Stimulated activated naive CD4-positive, alpha-beta T cell treated with Interleukin-2 at 50 U/mL for 16 hours (primary cell): ENCODE measurements around the gene GMPPA.

ENCODE experiments used
- DNase-seq: peaks from one replicate; lab custom pipeline; 2025; lab: John Stamatoyannopoulos, UW

Gene GMPPA

DNA sequence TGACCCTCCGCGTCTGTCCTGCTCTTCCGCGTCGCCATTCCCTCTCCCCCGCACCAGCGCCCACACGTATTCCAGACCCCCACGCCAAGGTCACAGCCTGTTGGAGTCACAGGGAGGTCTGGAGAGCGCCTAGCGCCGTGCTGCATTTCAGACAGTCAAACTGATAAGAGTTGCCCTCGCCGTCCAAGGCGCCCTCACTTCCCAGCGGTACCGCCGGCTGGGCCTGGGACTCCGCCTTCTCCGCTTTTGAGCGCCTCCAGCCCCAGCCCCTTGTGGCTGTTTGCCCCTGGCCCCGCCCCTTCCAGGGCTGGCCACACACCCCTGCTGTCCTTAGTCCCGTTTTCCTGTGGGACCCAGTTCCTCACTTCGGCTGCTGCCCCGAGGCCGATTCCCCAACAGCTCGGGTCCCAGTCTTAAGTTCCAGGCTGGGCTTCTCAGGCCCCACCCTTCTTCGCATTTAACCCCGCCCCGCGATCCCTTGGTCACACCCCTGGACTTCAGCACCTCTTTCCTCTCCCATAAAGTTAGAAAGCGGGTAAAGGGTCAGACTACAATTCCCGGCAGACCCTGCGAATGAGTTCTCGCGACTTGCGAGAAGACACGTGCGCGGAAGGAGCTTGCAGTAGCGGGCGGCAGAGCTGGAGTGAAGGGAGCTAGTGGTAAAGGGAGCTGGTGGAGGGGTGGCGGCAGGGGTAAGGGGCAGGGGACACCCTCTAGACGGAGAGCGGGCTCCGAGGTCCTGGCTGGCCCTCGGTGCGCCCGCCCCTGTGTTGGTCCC is at the start of gene GMPPA:
Gene GMPPA, plus strand, starts transcription at position 612 of the 778 bp plus-strand sequence. CDS start 1,085 bp downstream, outside the sequence.
- peak; percentile 94 for DNase-seq

DNA sequence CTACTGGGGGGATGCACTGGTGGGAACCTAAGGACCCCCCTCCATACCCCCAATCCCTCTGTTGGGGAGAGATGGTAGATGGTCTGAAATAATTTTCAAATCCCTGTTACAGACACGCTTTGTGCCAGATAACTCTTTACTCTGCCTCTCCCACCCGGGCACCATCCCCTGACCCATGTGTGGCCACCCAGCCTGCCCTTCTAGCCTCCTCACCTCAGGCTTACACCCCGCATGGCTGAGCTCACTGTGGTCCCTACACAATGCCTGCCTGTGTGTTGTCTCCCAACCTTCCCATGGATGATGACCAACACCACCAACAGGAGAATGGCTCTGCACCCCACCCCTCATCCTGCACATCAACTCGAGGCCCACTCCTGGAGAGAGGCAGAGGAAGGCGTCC is 49.1 kb upstream of the GMPPA start:
- DNase-seq: no peak

DNA sequence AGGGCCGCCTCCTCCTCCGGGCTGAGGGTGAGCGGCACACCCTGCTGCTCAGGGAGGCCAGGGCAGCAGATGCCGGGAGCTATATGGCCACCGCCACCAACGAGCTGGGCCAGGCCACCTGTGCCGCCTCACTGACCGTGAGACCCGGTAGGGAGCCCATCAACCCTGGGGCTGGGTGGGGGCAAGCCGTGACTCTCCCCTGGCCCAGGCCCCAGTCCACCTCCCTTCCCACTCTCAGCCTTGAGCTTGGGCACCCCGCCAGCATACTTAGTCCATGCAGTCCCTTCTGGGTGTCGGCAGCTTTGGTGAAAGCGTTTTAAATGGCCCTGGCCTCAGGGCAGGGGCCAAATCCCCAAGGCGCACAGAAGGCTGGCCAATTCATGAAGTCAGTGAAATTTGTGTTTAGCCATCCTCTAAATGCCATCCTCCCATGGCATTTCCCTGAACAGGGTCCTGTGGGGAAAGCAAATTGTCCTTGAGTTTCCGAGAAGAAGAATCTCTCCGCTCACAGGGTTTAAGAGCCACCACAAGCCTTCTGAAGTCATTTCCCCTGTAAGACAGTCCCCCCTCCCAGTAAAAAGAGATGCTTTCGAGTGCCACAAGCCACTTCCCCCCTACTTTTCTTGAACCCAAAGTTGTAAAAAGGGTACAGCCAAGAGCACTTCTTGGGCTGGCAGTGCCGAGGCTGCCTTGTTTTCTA is 46.9 kb upstream of the GMPPA start:
- no peak for DNase-seq

DNA sequence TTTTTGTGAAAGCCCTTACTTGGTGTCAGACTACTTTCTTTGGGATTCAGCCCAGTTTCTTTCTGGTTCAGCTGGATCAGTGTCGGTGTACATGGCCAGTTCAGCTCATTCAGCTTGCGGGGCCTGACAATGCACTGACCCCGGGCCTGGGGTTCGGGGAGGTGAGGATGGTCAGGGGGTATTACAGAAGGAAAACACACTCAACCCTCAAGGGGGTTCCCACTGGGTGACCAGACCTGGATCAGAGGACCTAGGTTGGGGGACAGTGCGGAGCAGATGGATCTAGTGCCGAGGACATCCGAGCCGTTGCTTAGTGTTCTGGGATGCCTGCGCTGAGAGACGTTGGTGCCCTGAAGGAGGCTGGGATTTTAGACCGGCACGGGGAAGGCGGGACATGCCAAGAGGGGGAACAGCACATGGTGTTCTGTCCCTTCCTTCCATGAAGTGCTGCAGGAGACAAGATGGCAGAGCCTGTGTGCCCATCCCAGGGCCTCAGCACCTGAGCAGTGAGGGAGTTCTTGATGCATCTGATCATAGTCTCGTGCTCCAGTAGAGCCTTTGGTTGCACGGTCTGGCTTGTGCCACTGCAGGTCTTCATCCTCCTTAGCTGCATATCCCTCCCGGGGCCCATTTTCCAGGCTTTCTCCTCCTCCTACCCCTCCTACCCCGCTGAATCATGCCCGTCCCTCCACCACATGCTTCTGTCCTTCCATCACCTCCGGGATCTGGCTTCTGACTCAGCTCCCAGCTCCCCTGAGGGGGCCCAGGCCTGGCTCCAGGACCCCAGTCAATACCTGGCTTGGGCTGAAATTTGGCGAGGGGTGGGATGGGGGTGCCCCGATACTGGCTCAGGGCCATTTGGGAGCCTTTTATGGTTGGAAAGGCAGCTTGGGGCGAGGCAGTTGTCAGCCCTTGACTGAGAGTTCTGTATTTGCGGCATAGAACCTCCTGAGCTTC is 46.1 kb upstream of the GMPPA start:
- no peak for DNase-seq

DNA sequence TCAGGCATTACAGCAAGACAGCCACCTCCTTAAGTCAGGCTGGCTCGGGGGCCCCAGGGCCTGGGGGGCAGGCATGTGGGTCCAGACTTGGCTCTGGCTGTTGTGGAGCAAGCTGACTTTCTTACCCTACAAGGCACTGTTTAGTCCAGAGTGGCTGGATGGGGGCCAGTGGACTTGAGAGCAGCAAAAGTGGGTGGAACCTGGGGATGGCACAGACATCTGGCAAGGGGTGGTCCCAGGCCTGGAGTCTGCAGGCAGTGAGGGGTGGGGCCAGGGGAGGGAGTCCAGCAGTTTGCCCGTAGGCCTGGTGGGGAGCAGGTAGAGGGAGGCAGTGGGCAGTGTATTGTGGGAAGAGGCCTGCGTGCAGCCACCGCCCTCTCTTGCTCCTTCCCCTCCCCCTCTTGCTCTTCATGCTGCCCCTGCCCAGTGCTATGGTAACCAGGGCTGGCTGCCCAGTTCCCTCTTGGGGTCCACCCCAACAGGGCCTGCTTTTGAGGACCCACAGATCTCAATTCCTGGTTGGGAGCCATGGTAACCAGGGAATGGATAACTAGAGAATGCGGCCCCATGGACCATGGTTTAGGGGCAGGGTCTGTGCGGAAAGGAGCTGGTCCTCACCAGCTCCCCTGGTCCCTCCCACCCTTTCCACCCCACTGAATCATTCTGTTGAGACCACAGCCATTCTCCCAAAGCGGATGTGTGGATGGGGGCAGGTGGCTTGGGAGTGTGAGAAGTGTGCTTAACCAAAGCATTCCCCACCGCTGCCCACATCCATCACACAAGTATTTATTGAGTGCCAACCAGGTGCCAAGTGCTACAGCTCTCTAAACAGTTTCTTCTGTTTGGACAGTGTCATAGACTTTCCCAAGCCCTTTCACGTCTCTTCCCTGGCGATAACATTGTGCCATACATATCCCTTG is 44.8 kb upstream of the GMPPA start:
- no peak for DNase-seq

DNA sequence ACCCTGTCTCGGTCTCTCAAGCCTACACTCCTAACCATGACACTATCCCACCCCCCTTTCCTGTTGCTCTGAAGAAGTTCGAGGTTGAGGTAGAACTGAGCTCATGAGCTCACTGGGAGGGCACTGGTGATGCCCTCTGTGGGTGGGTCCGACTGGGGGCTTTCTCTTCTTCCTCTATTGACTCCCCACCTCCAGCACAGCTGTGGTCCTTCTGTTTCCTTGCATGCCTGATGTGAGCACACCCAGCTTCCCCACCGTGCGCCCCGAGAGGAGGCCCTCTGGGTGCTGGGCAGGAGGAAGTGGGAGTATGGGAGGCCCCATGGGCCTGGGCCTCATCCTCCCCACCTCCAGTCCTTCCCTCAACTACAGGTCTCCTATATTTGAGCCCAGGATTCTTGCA is 43.1 kb upstream of the GMPPA start:
- DNase-seq: no peak

DNA sequence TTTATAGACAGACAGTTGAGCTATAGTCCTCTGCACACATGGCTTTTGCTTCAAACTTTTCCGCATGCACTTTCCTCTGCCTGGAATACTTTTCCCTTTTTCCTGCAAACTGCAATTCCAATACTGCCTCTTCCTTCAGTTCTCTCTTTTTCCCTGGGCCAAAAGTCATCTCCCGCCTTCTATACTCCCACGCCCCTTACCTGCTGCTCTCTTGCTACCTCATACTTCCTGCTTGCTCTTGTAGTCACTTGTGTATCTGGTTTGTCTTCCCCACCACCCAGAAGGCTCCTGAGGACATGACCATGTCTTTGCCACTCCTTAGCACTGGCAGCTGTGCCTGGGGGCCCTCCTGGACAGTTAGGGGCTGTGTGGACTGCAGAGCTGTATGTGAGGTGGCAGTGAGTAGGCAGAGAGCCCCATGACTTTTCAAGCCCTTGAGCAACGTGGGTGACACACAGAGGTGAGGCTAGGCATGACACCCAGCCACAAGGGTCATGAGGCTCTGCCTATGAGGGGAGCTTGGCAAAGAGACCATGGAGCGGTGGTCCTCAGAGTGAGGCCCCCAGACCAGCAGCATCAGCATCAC is 40.8 kb upstream of the GMPPA start:
- DNase-seq: no peak

DNA sequence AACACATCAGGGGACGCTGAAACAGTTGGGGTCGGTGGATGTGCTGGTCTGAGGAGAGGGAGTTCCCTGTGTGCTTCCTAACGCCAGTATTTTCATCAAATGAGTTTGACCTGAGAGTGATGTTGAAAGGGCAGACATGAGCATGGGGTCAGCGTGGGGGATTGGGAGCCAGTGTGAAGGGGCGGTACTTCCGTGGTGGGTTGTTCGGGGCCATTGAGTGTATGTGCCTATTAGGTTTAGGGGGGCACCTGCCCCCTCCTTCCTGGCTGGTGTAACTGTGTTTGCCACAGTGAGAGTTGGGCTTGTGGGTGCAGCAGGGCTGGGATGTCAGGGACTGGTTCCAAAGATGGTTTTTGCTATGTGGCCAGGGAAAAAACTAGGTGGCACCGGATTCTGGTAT is 39.7 kb upstream of the GMPPA start:
- no peak for DNase-seq

DNA sequence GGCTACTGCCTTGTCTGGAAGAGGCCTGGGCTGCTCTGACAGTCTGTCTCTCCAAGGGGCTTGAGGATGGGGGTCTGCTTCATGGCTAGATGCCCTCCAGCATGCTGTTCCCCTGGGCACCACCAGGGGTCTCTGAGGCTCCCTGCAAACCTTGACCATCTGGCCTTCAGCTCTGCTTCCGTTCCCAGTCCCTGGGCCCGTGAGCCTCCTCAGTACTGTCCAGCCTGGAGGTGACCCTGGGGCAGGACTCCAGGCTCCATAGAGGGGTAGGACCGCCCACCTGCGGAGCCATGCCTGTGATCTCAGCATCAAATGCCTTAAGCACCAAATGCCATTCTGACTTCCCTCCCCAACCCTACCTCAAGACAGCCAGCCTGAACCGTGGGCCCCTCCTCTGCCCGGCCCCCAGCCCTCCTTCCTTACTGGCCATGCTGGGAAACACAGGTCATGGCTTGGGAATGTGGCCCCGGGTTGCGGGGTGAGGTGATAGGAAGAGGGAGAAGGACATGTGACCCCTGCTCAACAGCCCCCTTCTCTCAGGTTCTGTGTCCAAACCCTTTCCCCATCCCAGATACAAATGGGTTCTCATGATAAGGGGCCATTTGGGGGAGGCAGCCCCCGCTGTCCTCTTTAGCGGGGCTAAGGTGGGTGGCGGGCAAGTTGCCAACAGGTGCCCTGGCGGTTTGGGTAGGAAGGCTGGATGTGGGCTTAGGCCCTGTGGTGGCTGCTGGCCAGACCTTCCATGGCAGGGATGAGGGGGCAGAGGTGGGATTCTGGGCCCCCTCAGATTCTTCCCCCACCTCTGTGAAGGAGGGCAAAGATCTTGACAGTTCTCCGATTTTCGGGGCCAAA is 39.0 kb upstream of the GMPPA start:
- no peak for DNase-seq

DNA sequence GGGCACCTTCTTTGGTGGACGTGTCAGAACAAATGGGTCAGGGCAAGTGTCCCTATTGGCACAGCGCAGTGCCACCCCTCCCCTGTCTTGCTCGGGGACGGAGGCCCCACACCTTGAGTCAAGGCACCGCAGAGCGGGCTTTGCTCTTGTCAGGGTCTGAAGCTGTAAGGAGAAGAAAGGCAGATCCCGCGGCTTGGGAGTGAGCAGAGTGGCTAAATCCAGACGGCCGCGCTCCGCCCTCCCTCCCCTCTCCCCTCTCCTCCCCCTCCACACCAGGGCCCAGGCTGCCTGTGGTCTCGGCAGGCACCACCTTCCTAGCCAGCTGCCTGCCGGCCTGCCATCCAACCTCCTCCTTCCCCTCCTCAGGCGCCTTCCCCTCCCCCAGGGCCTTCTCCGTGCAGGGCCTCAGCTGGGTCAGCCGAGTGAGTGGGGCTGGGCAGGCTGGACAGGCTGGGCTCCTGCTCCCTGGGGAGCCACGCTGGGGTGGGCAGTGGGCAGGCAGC is 38.2 kb upstream of the GMPPA start:
- DNase-seq: no peak

DNA sequence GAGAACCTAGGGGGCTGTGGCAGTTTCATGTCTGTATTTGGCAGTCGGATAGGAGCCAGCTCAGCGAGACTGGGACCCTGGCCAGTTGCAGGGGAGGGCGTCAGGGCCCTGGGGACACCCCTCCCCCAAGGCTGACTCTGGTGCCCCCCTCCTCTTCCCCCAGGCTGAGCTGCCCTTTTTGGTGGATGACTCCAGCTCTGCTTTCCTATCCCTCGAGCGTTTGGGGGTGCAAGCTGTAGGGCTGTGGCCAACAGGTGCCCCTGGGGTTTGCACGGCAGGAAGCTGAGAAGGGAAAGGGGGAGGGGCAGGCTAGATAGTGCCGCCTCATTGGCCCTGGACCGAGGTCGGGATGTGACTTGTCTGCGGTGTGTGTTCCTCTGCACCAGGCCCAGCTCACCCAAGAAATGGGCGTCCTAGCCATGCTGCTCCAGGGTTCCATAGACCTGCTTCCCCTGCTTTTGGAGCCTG is 37.6 kb upstream of the GMPPA start:
- no peak for DNase-seq

DNA sequence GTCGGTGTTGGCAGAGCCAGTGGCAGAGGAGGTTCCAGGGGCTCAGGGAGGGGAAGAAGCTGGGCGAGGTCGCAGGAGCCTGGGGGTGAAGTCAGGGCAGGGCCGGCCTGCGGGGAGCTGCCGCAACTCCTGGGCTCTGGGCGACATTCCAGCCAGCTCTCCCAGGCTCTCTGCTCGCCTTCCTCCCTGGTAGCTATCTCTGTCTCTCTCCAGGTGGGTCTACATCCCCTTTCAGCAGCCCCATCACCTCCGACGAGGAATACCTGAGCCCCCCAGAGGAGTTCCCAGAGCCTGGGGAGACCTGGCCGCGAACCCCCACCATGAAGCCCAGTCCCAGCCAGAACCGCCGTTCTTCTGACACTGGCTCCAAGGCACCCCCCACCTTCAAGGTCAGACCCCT is 37.0 kb upstream of the GMPPA start:
- DNase-seq: no peak

DNA sequence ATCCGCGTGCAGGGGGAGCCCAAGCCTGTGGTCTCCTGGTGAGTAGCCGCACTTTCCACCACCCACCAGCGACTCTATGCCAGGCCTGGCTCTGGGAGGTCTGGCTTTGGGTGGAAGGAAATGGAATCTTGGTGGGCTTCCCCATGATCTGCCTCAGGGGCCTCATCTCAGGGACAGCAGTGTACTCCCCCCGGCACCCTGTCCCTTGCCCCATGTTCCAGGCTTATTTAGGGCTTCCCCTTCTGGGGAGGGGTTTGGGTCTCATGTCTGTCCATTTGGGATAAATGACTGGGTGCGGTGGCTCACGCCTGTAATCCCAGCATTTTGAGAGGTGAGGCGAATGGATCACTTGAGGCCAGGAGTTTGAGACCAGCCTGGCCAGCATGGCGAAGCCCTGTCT is 36.3 kb upstream of the GMPPA start:
- no peak for DNase-seq

DNA sequence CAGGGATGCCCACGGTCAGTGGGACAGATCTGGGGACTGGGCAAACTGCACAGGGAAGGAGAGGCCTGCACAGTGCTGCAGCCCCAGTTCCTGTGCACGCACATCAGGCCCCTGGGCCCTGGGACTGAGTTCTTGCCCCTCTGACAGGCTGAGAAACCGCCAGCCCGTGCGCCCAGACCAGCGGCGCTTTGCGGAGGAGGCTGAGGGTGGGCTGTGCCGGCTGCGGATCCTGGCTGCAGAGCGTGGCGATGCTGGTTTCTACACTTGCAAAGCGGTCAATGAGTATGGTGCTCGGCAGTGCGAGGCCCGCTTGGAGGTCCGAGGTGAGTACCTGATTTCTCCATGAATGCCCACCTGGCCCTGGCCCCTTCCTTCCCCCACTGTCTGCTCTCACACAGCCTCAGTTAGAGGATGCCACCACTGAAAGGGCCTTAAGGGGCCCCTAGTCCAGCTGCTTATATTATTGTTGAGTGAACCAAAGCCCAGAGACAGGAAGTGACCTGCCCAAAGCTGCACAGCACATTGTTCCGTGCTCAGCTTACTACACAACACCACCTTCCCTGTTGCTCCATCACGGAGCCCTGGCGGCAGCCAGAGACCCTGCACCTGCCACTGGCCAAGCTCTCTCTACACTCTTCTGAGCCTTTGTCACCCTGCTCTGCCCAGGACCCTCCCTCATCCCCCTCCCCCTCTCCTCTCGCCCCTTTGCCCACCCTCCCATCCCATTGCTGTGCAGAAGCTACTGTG is 34.2 kb upstream of the GMPPA start:
- no peak for DNase-seq

DNA sequence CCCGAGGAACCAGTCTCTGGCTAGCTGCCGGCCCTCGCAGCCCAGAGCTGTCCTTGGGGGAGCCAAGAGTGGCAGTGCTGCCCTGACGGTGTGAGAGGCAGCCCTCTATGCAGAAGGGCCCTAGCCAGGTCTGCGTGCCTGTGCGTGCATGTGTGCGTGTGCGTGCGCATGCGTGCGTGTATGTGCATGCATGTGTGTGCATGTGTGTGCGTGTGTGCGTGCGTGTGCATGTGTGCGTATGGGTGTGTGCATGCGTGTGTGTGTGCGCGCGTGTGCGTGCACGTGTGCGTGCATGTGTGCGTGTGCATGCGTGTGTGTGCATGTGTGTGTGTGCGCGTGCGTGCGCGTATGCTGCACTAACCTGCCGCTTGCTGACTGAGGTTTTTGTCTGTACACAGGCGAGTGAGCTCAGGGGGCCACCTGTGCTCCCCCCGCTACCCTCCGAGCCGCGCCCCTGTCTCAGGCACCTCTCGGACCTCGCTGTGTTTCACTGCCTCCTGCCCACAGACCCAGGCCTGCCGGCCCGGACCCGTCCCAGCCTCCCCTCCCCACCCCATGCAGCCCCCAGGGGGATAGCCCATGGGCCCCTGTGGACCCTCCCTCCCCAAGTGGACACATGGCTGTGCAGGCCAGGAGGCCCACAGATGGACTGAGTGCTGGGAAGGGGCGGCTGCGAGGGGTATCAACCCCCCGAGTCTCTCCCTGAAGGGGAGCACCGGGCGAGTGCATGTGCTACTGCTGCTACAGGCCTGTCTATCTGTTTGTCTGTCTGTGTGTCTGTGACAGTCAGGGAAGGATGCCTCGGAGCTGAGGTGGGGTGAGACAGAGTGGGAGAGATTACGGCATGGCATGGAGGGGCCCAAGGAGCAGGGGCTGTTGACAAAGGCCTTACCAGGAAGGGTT is 32.8 kb upstream of the GMPPA start:
- no peak for DNase-seq

DNA sequence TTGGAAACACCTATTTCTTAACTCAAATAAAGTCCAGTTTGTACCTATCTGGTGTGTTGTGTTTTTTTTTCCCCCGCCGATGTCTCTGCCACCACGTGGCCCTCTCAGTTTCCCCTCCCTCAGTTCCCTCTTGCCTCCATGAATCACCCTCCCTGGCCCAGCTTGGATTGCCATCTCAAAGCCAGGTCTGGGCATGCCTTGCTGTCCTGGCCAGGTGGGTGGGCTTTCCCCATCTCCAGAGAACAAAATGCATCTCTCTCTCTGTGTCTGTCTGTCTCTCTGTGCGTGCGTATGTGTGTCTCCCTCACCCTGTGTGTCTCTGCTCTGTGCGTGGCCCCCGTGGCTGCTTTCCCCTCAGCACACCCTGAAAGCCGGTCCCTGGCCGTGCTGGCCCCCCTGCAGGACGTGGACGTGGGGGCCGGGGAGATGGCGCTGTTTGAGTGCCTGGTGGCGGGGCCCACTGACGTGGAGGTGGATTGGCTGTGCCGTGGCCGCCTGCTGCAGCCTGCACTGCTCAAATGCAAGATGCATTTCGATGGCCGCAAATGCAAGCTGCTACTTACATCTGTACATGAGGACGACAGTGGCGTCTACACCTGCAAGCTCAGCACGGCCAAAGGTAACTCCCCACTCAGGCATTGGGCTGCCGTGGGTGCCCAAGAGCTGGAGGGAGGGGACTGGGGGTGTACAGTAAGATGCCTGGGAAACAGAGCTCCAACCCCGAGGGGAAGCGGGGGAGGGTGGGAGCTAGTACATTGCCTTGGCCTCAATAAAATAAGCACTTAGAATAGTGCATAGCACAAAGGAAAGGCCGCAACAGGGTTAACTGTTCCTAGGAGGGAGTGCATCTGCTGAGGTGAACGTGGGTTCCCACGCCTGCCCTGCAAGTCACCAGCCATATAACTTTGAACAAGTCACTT is 31.6 kb upstream of the GMPPA start:
- no peak for DNase-seq

DNA sequence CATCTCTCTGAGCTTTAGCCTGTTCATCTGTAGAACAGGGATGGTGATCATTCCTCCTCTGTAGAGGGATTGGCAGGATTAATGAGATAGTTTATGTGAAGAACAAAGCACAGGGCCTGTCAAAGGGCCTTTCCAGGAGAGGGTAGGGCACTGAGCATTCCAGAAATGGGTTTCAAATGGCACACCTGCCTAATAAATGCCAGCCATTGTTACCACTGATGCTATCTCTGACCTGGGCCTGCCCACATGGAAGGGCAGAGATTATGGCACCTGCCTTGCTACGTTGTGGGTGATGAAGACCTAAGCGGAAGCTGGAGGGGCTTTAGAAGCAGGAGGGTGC is 31.0 kb upstream of the GMPPA start:
- no peak for DNase-seq
